A204.1 (cell line): ENCODE data around the gene NCF1.
"Not testable (repeated sequence)": the region's sequence is repeated elsewhere in the genome, so short reads cannot be mapped to it uniquely, and the experiment has no call there.

Experiments used
- FAIRE-seq: peaks from 2 replicates; lab custom pipeline; 2012; peaks lifted over from hg19 to GRCh38; lab: Jason Lieb, UNC

NCF1 gene

DNA sequence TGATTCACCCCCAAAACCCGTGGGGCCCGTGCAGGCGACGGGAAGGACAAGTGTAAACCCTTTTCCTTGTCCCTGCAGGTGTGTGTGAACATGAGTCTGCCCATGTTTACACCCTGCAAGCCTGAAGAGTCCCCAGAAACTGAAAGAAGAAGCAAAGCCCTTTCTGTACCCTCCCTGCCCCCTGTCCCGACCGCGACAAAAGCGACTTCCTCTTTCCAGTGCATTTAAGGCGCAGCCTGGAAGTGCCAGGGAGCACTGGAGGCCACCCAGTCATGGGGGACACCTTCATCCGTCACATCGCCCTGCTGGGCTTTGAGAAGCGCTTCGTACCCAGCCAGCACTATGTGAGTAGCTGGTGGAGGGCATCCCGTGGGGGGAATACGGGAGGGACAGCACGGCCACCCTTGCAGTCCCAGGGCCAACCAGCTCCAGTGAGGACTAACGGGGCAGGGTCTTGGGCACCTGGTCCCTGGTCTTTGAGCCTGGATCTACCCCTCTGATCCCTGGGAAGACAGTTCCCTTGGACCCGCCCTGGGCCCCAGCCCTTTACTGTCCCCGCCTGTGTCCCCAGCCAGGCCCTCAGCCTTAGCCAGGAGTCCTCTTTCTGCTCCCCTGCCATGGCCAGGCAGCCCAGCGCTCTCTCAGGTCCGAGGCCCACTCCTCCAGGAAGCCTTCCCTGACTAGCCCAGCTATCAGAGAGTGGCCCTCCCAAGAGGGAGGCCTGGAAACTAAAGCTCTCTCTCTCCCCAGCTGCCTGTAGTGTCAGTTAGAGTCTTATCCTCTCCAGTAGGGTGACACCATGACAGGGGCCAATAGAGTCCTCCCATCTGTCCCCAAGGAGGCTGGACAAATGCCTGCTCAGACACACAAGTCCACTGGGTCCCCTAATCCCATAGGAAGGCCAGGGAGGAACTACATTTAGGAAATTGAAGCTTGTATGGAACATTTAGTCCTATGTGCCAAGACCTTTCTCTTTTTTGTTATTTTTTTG is at the start of gene NCF1:
NCF1 (plus strand) TSS at position 252 of the 991 bp plus-strand sequence; CDS start at position 273, 21 bp downstream.
- not testable (repeated sequence) for FAIRE-seq

DNA sequence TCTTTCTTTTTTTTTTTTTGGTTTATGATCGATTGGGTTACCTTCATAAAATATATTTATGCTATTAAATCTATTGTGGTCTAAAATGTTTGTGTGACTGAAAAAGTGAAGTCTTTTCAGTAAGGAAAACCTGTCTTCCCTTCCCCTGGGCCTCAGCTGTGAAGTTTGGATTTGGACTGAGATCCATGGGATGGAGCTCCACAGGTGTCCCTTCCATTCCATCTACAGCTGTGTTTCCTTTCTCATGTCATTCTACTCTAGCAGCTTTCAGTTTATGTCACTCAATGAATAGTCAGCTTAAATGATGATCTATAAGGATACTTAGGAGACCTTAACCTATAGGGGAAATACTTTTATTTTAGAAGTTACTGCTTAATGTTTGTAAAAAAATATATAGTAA is 48.0 kb upstream of the NCF1 start:
- FAIRE-seq: no peak

GRCh38 chr7:74726309-74727101 is 47.3 kb upstream of the NCF1 start:
- FAIRE-seq: no peak

GRCh38 chr7:74728686-74729085 is 45.1 kb upstream of the NCF1 start:
- not testable (repeated sequence) for FAIRE-seq

- not testable (repeated sequence) for FAIRE-seq
Measured at GRCh38 chr7:74730186-74730585, 43.6 kb upstream of the NCF1 start.

GRCh38 chr7:74739974-74740703 is 33.7 kb upstream of the NCF1 start:
- not testable (repeated sequence) for FAIRE-seq

DNA sequence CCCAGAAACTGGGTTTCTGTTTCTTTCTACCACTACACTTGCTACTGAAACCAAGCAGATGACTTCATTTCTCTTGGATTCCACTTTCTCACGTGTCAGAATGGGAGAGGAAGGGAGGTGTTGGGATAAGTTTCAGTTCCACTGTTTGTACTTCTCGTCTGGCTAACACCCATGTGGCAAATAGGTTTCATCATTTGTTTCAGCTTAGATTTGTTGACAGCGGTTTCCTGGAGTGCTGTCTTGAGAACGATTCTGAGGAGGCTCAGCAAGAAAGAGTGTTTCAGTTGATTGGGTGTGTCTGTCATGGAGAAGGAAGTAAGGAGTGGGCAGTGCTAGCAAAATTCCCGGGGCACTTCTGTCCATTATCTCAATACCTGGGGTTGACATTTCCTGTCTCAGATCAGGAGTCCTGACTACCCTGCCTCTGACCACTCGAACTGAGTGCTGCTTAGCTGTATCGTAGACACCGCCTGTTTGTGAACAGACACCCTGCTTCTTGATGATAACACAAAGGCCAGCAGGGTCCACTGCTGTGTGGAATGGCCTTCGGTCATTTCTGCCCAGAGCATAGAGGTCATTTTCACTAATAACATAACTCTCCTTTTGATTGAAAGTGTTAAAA is 29.8 kb upstream of the NCF1 start:
- not testable (repeated sequence) for FAIRE-seq

DNA sequence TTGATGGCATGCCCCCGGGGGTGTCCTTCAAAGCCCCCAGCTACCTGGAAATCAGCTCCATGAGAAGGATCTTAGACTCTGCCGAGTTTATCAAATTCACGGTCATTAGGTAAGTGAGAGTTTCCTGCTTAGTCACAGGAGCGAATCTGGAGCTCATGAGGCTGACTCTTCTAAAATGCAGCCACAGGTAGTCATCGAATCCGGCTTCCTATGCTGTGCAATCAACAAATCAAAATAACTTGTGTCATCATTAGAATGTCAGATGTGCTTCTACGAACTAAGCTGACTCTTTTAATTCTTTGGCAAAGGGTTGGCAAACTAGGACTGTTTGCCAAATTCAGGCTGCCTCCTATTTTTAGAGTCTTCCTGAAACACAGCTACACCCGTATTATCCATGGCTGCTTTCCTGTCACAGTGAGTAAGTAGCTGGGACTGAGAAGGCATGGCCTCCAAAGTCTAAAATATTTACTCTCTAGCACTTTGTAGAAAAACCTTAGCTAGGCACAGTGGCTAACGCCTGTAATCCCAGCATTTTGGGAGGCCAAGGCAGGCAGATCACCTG is 19.8 kb upstream of the NCF1 start:
- FAIRE-seq: not testable (repeated sequence)

DNA sequence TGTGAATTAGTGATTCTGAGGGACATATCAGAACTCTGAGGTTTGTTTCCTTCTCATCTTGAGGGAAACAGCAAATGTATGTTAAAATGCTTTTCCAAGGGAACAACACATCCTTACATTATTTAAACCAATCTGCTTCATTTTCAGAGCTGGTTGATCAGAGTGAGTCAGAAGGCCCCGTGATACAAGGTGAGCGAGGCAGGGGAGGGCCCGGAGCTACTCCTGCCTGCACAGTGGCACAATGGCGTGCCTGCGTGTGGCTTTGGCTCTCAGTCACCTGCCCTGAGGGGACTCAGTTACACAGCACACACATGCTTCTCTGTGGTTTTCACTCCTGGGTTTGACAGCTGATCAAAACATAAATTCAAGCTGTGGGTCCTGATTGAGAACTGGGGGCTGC is 17.1 kb upstream of the NCF1 start:
- not testable (repeated sequence) for FAIRE-seq

GRCh38 chr7:74758268-74758667 is 15.5 kb upstream of the NCF1 start:
- FAIRE-seq: not testable (repeated sequence)

- not testable (repeated sequence) for FAIRE-seq
Measured at GRCh38 chr7:74758982-74759381, 14.8 kb upstream of the NCF1 start.

DNA sequence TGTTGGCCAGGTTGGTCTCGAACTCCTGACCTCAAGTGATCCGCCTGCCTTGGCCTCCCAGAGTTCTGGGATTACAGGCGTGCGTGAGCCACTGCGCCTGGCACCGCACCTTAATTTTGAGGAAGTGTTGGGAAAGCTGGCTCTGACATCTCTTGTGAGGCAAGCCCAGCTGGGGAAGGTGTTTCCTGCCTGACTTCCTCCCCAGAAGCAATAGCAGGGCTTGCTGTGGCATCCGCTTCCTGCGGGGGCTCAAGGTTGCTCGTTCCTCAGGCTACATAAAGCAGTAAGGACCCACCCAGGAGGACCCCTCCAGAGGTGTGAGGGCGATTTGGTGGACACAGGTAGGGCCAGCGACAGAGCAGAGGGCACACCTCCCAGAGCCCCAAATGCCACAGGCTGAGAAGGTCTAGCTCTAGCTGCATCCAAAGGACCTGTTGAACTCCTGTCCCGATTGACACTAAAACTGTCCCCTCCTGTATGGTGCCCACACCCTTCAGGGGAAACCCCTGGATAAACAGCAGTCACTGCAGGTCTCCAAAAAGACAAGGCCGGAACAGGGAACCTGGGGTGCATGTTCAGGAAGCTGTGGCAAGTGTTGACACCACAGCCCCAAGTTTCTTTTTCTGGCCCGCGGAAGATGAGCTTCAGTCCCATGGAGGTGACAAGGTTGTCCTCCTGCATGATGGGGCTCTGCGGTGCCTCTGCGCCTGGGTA is 8.4 kb upstream of the NCF1 start:
- FAIRE-seq: not testable (repeated sequence)

GRCh38 chr7:74766509-74766908 is 7.3 kb upstream of the NCF1 start:
- not testable (repeated sequence) for FAIRE-seq

- not testable (repeated sequence) for FAIRE-seq
Measured at GRCh38 chr7:74766991-74767390, 6.8 kb upstream of the NCF1 start.

GRCh38 chr7:74770062-74770461 is 3.7 kb upstream of the NCF1 start:
- not testable (repeated sequence) for FAIRE-seq

GRCh38 chr7:74772093-74772492 is 1.7 kb upstream of the NCF1 start:
- FAIRE-seq: not testable (repeated sequence)

DNA sequence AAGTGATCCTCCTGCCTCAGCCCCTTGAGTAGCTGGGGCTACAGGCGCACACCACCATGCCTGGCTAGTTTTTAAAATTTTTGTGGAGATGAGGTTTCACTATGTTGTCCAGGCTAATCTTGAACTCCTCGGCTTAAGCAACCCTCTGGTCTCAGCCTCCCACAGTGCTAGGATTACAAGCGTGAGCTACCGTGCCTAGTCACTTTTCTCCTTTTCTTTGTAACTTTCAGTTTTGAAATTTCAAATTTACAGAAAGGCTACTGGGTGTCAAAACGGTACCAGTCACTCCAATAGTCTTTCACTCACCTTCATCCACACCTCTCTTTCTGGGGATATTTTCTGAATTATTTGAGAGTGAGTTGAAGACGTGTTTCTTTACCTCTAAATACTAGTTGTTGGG is 1.3 kb downstream of the NCF1 start:
- not testable (repeated sequence) for FAIRE-seq

- FAIRE-seq: not testable (repeated sequence)
Measured at GRCh38 chr7:74779053-74779452, 5.2 kb downstream of the NCF1 start.

DNA sequence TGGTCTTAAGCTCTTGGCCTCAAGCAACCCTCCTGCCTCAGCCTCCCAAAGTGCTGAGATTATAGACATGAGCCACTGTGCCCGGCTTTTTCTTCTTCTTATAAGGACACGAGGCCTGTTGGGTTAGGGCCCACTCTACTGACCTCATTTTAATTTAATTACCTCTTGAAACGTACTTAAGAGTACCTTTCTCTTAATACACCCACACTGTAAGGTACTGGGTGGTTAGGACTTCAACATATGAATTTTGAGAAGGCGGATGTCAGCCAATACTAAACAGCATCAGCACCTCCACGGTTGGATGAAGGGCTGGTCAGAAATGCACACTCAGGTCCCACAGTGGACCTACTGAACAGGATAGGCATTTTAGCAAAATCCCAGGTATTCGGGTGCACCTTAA is 7.9 kb downstream of the NCF1 start:
- not testable (repeated sequence) for FAIRE-seq

DNA sequence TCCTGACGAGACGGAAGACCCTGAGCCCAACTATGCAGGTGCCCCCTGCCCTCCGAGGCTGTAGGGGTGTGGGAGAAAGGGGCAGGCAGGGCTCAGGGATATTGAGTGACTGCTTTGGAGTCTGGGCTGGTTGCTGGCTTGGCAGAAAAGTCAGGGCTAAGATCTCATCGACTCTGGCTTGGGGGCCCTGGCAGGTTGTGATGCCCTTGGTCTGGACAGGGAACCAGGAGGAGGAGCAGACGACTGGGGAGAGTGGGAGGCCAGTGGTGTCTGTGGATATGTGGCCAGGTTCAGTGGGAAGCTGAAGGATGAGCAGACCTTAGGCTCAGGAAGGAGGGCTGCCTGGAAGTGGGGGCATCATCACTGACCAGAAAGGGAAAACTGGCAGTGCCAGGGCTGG is 9.8 kb downstream of the NCF1 start:
- not testable (repeated sequence) for FAIRE-seq
